Measurements from ENCODE around the gene NR2C1.
"Not testable (repeated sequence)": the region's sequence is repeated elsewhere in the genome, so short reads cannot be mapped to it uniquely, and the experiment has no call there.

Gene NR2C1

DNA sequence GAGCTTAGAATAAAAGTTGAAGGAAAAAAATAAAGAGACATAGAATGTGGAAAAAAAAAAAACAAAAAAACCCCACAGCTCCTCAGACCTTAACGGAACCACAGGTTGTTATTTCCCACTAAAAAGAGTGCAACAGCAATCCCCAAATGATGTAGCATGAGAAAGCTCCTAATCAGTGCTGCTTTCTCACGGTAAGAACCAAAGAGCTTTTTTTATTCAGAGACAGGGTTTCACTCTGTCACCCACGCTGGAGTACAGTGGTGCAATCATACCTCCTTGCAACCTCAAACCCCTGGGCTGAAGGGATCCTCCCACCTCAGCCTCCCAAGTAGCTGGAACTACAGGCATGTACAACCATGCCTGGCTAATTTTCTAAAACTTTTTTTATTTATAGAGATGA lies 83.2 kb downstream of the NR2C1 start:
- no peak for DNase-seq (ENCODE audit: low read depth)
- no peak for TF ChIP-seq CTCF (conservative IDR thresholded peaks at IDR 0.05; ENCODE audit: low read length)
- no peak overlapping the region for H3K4me3 ChIP-seq (ENCODE audit: low read length)

DNA sequence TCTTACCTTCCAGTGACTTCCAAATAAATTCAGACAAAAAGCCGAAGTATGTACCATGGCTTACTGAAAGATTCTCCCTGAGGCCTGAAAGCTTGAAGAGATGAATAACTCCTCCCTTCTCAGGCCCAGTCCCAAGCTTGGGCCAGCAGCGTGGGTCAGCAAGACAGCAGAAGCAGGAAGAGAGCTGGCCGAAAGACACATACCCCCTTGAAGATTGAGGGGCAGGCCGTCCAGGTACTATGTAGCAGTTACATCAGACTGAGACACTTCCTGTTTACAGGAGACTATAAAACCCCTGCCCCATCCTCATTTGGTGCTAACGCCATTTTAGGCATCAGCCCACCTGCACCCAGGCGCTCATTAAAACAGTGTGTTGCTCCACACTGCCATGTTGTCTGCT lies 84.9 kb downstream of the NR2C1 start:
- H3K4me3 ChIP-seq (ENCODE audit: low read length), result no peak overlapping the region
- TF ChIP-seq CTCF (conservative IDR thresholded peaks at IDR 0.05; ENCODE audit: low read length), result no peak
- no peak for DNase-seq (ENCODE audit: low read depth)

DNA sequence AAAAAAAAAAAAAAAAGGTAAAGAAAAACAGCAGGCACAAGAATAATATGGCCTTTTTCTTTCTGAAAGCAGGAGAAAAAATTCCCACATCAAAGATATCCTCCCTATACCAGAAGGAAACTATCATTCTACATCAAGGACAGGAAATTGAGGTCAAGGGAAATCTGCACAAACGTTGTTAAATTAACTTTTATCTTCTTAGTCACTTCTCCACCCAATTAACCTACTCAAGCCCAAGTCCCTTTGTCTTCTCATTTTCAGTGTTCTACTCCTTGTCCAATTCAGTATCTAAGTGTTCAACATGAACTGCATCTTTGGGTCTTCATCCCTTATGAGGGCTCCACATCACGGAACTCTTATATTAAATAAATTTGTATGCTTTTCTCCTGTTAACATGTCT lies 85.6 kb downstream of the NR2C1 start:
- no peak overlapping the region for H3K4me3 ChIP-seq (ENCODE audit: low read length)
- no peak for DNase-seq (ENCODE audit: low read depth)
- TF ChIP-seq CTCF (conservative IDR thresholded peaks at IDR 0.05; ENCODE audit: low read length), result no peak

DNA sequence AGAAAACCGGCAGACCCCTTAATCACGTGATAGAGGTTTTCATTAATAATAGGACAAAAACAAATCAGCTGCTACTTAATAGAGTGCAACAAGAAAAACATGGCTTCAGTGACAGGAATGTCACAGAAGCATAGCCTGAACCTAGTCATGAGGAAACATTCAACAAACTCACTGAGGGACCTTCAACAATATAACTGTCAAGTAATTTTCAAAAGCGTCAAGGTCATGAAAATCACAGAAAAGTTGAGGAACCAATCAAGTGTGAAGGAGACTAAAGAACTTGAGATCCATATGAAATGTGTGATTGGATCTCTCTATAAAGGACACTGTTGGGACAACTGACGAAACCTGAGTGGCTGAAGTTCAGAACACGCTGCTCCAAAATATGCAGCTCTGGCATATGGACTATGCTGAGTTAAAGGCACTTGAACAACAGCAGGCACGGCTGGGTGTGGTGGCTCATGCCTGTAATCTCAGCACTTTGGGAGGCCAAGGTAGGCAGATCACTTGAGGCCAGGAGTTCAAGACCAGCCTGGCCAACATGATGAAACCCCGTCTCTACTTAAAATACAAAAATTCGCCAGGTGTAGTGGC lies 86.2 kb downstream of the NR2C1 start:
- no peak for TF ChIP-seq CTCF (conservative IDR thresholded peaks at IDR 0.05; ENCODE audit: low read length)
- no peak overlapping the region for H3K4me3 ChIP-seq (ENCODE audit: low read length)
- no peak for DNase-seq (ENCODE audit: low read depth)

DNA sequence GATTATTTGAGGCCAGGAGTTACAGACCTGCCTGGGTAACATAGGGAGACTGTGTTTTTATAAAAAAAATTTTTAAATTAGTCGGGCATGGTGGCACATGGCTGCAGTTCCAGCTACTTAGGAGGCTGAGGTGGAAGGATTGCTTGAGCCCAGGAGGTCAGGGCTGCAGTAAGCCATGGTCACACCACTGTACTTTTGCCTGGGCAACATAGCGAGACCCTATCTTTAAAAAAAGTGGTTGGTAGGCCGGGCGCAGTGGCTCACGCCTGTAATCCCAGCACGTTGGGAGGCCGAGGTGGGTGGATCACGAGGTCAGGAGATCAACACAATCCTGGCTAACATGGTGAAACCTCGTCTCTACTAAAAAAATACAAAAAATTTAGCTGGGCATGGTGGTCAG lies 88.3 kb downstream of the NR2C1 start:
- H3K4me3 ChIP-seq (ENCODE audit: low read length); DNase-seq (ENCODE audit: low read depth): not testable (repeated sequence)

GRCh38 chr12:94983321-94983720 lies 90.1 kb downstream of the NR2C1 start:
- H3K4me3 ChIP-seq (ENCODE audit: low read length), result no peak overlapping the region
- no peak for DNase-seq (ENCODE audit: low read depth)
- no peak for TF ChIP-seq CTCF (conservative IDR thresholded peaks at IDR 0.05; ENCODE audit: low read length)

- peak; percentile 47 for DNase-seq (ENCODE audit: low read depth)
- no peak overlapping the region for H3K4me3 ChIP-seq (ENCODE audit: low read length)
- TF ChIP-seq CTCF (conservative IDR thresholded peaks at IDR 0.05; ENCODE audit: low read length), result no peak
Measured at GRCh38 chr12:94982456-94982855, 91.0 kb downstream of the NR2C1 start.

- H3K4me3 ChIP-seq (ENCODE audit: low read length), result no peak overlapping the region
- TF ChIP-seq CTCF (conservative IDR thresholded peaks at IDR 0.05; ENCODE audit: low read length), result peak; percentile 42
- DNase-seq (ENCODE audit: low read depth), result peak; percentile 32
Measured at GRCh38 chr12:94980577-94980976, 92.8 kb downstream of the NR2C1 start.
